Activated CD4-positive, alpha-beta T cell treated with anti-CD3 and anti-CD28 coated beads, Interleukin-2, amount 10 ng/mL, durations not matched to agents 7 days and 5 days (primary cell): ENCODE data around the gene FYB1. TPM values are rescaled to one million over a fixed set of nuclear protein-coding genes. Genes with fewer than 3 reads are reported as not detected.

Experiments
- CTCF ChIA-PET: fragments of 350-600 bp; sonication (Branson Sonifier 250); formaldehyde crosslinking; loops from one replicate; lab custom pipeline; 2021; ENCODE audit warnings: antibody characterized with exemption; lab: Charles Lee
- POLR2A ChIA-PET: fragments of 350-600 bp; sonication (Branson Sonifier 250); formaldehyde crosslinking; loops from one replicate; lab custom pipeline; 2021; ENCODE audit warnings: antibody characterized with exemption; lab: Charles Lee
- DNase-seq: peaks from one replicate; pipeline ENCODE4 v3.0.0-alpha.2; 2020
- H3K27ac Mint-ChIP-seq: one replicate; pipeline ENCODE4 v1.8.0; 2021; ENCODE audit warnings: mild to moderate bottlenecking, moderate library complexity, mixed read lengths
- H3K27me3 Mint-ChIP-seq: one replicate; pipeline ENCODE4 v1.8.0; 2021; ENCODE audit warnings: mixed read lengths
- H3K36me3 Mint-ChIP-seq: one replicate; pipeline ENCODE4 v1.8.0; 2021; ENCODE audit warnings: low read depth, mixed read lengths
- H3K4me1 Mint-ChIP-seq: one replicate; pipeline ENCODE4 v1.8.0; 2021; ENCODE audit warnings: mixed read lengths
- H3K4me3 Mint-ChIP-seq: one replicate; pipeline ENCODE4 v1.8.0; 2021; ENCODE audit warnings: mild to moderate bottlenecking, moderate library complexity, mixed read lengths
- H3K9me3 Mint-ChIP-seq: one replicate; pipeline ENCODE4 v1.8.0; 2021; ENCODE audit warnings: mixed read lengths
- total RNA-seq, 2 experiments: library from RNA; stranded (reverse); gene quantifications; one replicate each; pipeline ENCODE4 v1.2.3, GENCODE V29; 2021

The FYB1 gene
- total RNA-seq, 2 experiments from 2014 or later = 396 to 480 TPM

DNA sequence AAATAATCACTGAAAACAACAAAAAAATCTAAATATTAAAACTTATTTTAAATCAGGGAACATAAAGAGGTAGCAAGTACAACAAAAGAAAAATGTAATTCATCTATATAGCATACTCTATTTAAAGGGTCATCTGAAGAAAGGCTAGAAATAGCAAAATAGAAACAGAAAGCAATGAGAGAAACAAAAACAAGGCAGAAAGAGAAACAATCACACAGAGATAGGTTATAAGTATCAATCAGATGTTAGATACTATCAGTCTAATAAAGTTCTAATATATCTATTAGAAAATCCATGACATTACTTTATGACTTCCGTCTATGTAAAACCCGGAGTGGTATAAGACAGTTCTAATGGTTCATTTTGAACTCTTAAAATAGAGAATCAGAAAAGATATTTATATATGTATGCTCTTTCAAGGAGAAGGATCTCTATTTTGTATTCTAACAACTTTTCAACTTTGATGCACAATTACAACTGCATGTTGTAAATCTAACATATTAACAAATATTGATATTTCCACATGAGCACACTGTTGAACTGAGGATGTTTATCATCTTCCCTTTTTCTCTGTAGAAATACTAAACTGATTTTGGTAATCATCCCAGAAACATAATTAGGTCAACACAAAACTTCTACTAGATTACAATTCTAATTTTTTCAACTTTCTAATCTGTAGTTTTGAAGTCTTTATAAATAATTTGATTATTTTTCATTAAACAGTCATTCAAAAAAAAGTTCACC is 161.0 kb downstream of the FYB1 start:
- no peak for DNase-seq
- Mint-ChIP-seq H3K9me3 (no peaks in the 10 kb centered on the region), H3K27ac (peak overlapping the region; percentile 57), H3K27me3 (no peaks in the 10 kb centered on the region), H3K36me3 (peaks cover 17% of the 10 kb centered on the region), H3K4me1 (peaks cover 34% of the 10 kb centered on the region), H3K4me3 (peak overlapping the region; percentile 70)
- POLR2A ChIA-PET = no interaction called here
- CTCF ChIA-PET = no interaction called here

DNA sequence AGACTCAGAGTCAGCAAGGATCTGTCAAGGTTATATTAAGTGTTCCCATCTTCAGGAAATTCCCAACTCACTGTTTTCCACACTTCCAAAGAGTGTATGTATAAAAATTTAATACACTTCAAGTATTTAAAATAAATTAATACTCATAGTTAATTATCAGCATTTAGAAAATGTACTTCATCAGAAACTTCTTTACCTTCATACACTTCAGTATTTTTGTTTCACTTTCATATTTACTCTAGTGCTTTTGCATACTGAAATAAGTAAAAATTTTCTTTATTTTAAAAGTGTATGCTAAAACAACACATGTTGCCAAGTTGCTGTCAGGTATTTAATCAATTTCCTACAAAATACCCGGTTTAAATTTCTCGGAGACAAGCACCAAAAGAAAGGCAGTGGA is 161.6 kb downstream of the FYB1 start:
- ChIA-PET POLR2A (no interaction called here), CTCF (no interaction called here)
- no peak for DNase-seq
- H3K27me3 Mint-ChIP-seq = no peaks in the 10 kb centered on the region
- peaks cover 29% of the 10 kb centered on the region for H3K4me1 Mint-ChIP-seq
- peak overlapping the region; percentile 57 for H3K27ac Mint-ChIP-seq
- H3K9me3 Mint-ChIP-seq = no peaks in the 10 kb centered on the region
- peaks cover 17% of the 10 kb centered on the region for H3K36me3 Mint-ChIP-seq
- H3K4me3 Mint-ChIP-seq = peak overlapping the region; percentile 70

DNA sequence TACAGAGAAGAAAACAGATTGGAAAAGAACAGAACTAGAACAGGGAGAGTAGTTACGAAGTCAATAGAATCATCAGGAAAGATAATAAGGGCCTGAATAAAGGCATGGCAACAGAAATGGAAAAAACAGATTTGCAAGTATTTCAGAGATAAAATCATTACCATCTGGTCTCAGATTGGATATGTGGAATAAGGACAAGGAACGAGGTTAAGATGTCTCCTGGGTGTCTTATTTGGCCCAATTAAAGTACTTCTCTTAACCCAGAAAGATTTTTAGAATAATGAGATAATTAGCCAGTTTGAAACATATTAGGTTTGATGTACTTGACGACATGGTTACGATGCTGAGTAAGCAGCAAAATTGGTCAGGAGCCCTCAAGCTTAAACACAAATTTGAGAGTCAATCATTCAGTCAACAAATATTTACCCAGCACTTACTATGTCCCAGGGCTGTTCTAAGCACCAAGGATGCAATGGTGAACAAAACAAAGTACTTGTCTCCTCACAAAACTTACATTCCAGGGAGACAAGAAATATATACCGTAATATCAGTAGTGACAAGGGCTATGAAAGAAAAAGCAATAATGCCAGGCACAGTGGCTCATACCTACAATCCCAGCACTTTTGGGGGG is 163.5 kb downstream of the FYB1 start:
- H3K36me3 Mint-ChIP-seq = peaks cover 18% of the 10 kb centered on the region
- H3K27me3 Mint-ChIP-seq = no peaks in the 10 kb centered on the region
- H3K4me3 Mint-ChIP-seq = no peak overlapping the region
- CTCF ChIA-PET = no interaction called here
- POLR2A ChIA-PET = no interaction called here
- peaks cover 27% of the 10 kb centered on the region for H3K4me1 Mint-ChIP-seq
- DNase-seq = no peak
- H3K27ac Mint-ChIP-seq = no peak overlapping the region
- no peaks in the 10 kb centered on the region for H3K9me3 Mint-ChIP-seq

Other genes starting within 250 kb of the FYB1 start
- 10 to 100 TPM; 48.1 to 48.5 TPM for gene RICTOR, start 145.2 kb downstream of the FYB1 start, total RNA-seq
- gene C9, start 144.9 kb upstream of the FYB1 start, total RNA-seq = not detected
- gene DAB2, start 205.4 kb upstream of the FYB1 start, total RNA-seq = not detected